Activated CD4-positive, alpha-beta T cell treated with anti-CD3 and anti-CD28 coated beads, Interleukin-2, amount 10 ng/mL, durations not matched to agents 24 days and 14 days (primary cell): ENCODE results near the gene ADAMTS9. TPM values are rescaled to one million over a fixed set of nuclear protein-coding genes. Genes with fewer than 3 reads are reported as not detected.

Source experiments
- DNase-seq: peaks from one replicate; pipeline ENCODE4 v3.0.0; 2022
- H3K27ac Mint-ChIP-seq: one replicate; pipeline ENCODE4 v1.8.0; 2022; ENCODE audit warnings: mild to moderate bottlenecking, mixed read lengths
- H3K27me3 Mint-ChIP-seq: one replicate; pipeline ENCODE4 v1.8.0; 2022; ENCODE audit warnings: mixed read lengths
- H3K36me3 Mint-ChIP-seq: one replicate; pipeline ENCODE4 v1.8.0; 2022; ENCODE audit warnings: low read depth, mild to moderate bottlenecking, mixed read lengths
- H3K4me1 Mint-ChIP-seq: one replicate; pipeline ENCODE4 v1.8.0; 2021; ENCODE audit warnings: mixed read lengths
- H3K4me3 Mint-ChIP-seq: one replicate; pipeline ENCODE4 v1.8.0; 2022; ENCODE audit warnings: mild to moderate bottlenecking, moderate library complexity, mixed read lengths
- H3K9me3 Mint-ChIP-seq: one replicate; pipeline ENCODE4 v1.8.0; 2021; ENCODE audit warnings: mixed read lengths
- intact Hi-C: fragments of 100-400 bp; cut with micrococcal nuclease; formaldehyde crosslinking; loops from one replicate; pipeline ENCODE4 v1.15.1; 2023
- total RNA-seq: library from RNA; stranded (reverse); gene quantifications from 2 replicates; pipeline ENCODE4 v1.2.3, GENCODE V29; 2022

Gene ADAMTS9
- total RNA-seq, 1 donor from 2014 or later: not detected

GRCh38 chr3:64708456-64708855 lies 20.7 kb upstream of the ADAMTS9 start:
- Mint-ChIP-seq H3K4me1 (no peaks in the 10 kb centered on the region), H3K36me3 (no peaks in the 10 kb centered on the region)

GRCh38 chr3:64705946-64706345 lies 18.1 kb upstream of the ADAMTS9 start:
- DNase-seq: no peak
- Mint-ChIP-seq H3K9me3 (peaks cover 5% of the 10 kb centered on the region), H3K36me3 (no peaks in the 10 kb centered on the region), H3K27me3 (no peaks in the 10 kb centered on the region), H3K4me3 (no peak overlapping the region), H3K27ac (no peak overlapping the region), H3K4me1 (no peaks in the 10 kb centered on the region)
- intact Hi-C loops: no loop called here

More at GRCh38 chr3:64708456-64708855, 20.7 kb upstream of the ADAMTS9 start:
- H3K9me3 Mint-ChIP-seq: peaks cover 8% of the 10 kb centered on the region
- H3K4me3 Mint-ChIP-seq: no peak overlapping the region
- no peak for DNase-seq
- no peaks in the 10 kb centered on the region for H3K27me3 Mint-ChIP-seq
- intact Hi-C loops: no loop called here
- no peak overlapping the region for H3K27ac Mint-ChIP-seq

DNA sequence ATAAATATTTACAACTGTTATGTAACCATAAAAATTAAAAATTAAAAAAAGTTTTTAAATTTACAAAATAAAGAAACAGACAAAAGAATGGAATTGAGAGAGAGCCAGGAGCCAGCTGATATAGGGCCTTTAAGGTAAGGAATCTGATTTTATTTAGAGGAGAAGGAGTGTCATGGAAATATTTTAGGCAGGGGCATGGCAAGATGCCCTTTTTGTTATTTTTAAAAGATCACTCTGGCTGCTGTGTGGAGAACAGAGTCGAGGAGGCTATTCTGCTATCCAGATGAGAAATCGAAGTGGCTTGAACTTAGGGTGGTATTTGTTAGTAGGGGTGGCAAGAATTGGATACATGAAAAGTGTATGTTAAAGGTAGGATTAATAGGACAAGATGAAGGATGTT lies 9.1 kb upstream of the ADAMTS9 start:
- Mint-ChIP-seq H3K27ac (no peak overlapping the region), H3K36me3 (no peaks in the 10 kb centered on the region), H3K4me3 (no peak overlapping the region), H3K9me3 (no peaks in the 10 kb centered on the region), H3K4me1 (no peaks in the 10 kb centered on the region), H3K27me3 (no peaks in the 10 kb centered on the region)
- intact Hi-C loops: no loop called here
- no peak for DNase-seq

DNA sequence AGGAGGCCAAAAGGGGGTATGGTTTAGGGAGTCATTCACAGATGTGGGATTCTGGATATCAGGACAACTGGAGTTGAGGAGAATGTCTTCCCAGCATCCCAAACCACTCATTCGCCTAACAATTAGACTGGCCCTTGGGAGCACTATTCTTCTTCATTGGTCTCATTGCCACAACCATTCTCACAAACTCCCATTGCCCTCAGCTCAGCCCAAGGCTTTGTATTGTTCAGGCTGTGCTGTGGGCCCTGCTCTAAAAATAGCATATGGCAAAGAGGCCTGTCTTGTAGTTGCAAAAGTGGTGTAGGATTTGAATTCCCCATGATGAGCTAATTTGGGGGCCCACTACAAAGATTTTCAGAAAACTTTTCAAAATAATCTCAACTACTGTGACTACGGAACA lies 6.3 kb upstream of the ADAMTS9 start:
- no peak for DNase-seq
- intact Hi-C loops: no loop called here
- H3K4me3 Mint-ChIP-seq: no peak overlapping the region
- H3K4me1 Mint-ChIP-seq: no peaks in the 10 kb centered on the region
- H3K27me3 Mint-ChIP-seq: peaks cover 6% of the 10 kb centered on the region
- no peak overlapping the region for H3K27ac Mint-ChIP-seq
- no peaks in the 10 kb centered on the region for H3K36me3 Mint-ChIP-seq
- H3K9me3 Mint-ChIP-seq: no peaks in the 10 kb centered on the region

GRCh38 chr3:64693031-64693430 lies 5.2 kb upstream of the ADAMTS9 start:
- no peak for DNase-seq
- H3K27ac Mint-ChIP-seq: no peak overlapping the region
- H3K4me3 Mint-ChIP-seq: no peak overlapping the region
- peaks cover 3% of the 10 kb centered on the region for H3K4me1 Mint-ChIP-seq
- no peaks in the 10 kb centered on the region for H3K36me3 Mint-ChIP-seq
- H3K9me3 Mint-ChIP-seq: no peaks in the 10 kb centered on the region
- peaks cover 15% of the 10 kb centered on the region for H3K27me3 Mint-ChIP-seq
- intact Hi-C loops: no loop called here

DNA sequence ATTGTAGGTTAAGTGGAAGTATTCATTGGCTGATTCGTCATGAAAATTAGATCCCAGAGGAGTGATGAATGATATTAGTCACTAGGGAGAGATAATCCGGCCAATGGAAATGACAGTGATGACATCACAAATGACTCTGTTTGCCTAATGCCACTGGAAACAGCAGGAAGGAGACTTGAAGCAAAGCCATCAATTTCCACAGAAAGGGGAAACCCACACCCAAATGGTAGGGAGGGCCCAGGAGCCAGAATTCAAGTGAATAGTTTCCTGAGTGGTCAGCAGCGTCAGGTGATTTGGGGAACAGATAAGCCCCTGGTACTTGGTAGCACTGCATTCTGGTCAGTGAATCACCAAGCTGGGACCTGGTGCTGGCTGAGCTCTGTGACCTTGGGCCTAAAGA lies 3.3 kb upstream of the ADAMTS9 start:
- H3K36me3 Mint-ChIP-seq: no peaks in the 10 kb centered on the region
- H3K4me3 Mint-ChIP-seq: no peak overlapping the region
- H3K27ac Mint-ChIP-seq: no peak overlapping the region
- no peaks in the 10 kb centered on the region for H3K9me3 Mint-ChIP-seq
- peaks cover 27% of the 10 kb centered on the region for H3K27me3 Mint-ChIP-seq
- intact Hi-C loops: no loop called here
- peaks cover 6% of the 10 kb centered on the region for H3K4me1 Mint-ChIP-seq
- no peak for DNase-seq

- intact Hi-C loops: no loop called here
- H3K4me1 Mint-ChIP-seq: peaks cover 6% of the 10 kb centered on the region
- H3K4me3 Mint-ChIP-seq: no peak overlapping the region
- H3K27ac Mint-ChIP-seq: no peak overlapping the region
- H3K36me3 Mint-ChIP-seq: no peaks in the 10 kb centered on the region
- H3K27me3 Mint-ChIP-seq: peaks cover 45% of the 10 kb centered on the region
- DNase-seq: no peak
- no peaks in the 10 kb centered on the region for H3K9me3 Mint-ChIP-seq
These were observed 567 bp downstream of the ADAMTS9 start for GRCh38 chr3:64687086-64687780.

DNA sequence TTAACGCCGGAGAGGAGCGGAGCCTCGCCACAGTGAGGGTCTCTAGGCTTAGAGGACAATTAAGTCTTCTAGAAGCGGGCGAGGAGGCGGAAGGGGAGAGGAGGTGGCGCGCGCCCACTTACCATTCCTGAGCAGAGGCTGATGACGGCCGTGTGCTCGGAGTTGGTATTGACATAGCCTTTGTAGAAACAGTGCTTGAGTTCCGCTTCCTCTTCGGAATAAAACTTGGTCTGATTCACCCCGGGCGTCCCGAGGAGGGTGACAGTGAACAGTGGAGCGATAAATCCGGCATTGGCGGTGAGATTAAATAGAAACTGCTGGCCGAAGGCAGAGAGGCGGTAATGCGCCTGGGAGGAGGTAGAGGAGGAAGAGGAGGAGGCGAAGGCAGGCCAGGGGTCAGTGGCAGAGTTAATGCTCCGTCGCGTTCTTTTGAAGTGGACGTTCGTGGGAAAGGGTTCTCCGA lies 1.3 kb downstream of the ADAMTS9 start:
- no peak for DNase-seq
- no peaks in the 10 kb centered on the region for H3K36me3 Mint-ChIP-seq
- H3K4me1 Mint-ChIP-seq: peaks cover 6% of the 10 kb centered on the region
- H3K4me3 Mint-ChIP-seq: no peak overlapping the region
- intact Hi-C loops: no loop called here
- peaks cover 45% of the 10 kb centered on the region for H3K27me3 Mint-ChIP-seq
- no peak overlapping the region for H3K27ac Mint-ChIP-seq
- no peaks in the 10 kb centered on the region for H3K9me3 Mint-ChIP-seq

DNA sequence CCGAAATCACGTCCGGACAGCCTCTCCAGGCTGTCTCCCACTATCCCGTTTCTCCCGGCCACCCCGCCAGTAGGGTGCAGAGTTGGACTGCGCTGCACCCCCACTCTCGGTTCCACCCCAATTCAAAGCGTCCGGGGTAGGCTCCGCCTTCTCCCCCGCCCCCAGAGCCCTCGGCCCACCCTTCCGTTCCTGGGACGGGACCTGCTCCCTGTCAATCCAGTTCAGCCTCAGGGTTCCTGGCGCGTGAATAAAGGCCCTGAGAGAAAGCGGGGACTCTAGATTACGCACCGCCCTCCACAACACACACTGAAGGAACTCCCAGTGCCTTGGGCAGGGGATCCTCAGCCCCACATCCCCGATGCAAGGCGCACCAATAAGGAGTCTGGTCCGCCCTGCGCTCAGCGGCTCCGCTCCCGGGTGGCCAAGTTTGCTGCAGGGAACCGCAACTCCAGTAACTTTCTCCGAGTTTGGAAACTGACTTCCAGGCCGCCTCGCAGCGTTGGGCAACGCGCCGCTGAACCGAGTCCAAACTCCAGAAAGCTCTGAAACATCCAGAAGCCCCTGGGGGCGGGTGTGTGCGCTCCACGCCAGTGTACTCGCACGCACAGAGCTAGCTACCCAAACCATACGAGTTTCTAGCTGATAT lies 1.9 kb downstream of the ADAMTS9 start:
- DNase-seq: no peak
- Mint-ChIP-seq H3K27ac (no peak overlapping the region), H3K4me1 (peaks cover 6% of the 10 kb centered on the region), H3K27me3 (peaks cover 45% of the 10 kb centered on the region), H3K4me3 (no peak overlapping the region), H3K36me3 (no peaks in the 10 kb centered on the region), H3K9me3 (no peaks in the 10 kb centered on the region)
- intact Hi-C loops: no loop called here

GRCh38 chr3:64685331-64685799 lies 2.4 kb downstream of the ADAMTS9 start:
- Mint-ChIP-seq H3K27me3 (peaks cover 43% of the 10 kb centered on the region), H3K4me3 (no peak overlapping the region), H3K4me1 (peaks cover 6% of the 10 kb centered on the region), H3K36me3 (no peaks in the 10 kb centered on the region), H3K27ac (no peak overlapping the region), H3K9me3 (no peaks in the 10 kb centered on the region)
- intact Hi-C loops: no loop called here
- DNase-seq: no peak

GRCh38 chr3:64684715-64685261 lies 3.0 kb downstream of the ADAMTS9 start:
- Mint-ChIP-seq H3K27me3 (peaks cover 39% of the 10 kb centered on the region), H3K9me3 (no peaks in the 10 kb centered on the region), H3K4me3 (no peak overlapping the region), H3K36me3 (no peaks in the 10 kb centered on the region), H3K27ac (no peak overlapping the region), H3K4me1 (peaks cover 6% of the 10 kb centered on the region)
- intact Hi-C loops: no loop called here
- no peak for DNase-seq

DNA sequence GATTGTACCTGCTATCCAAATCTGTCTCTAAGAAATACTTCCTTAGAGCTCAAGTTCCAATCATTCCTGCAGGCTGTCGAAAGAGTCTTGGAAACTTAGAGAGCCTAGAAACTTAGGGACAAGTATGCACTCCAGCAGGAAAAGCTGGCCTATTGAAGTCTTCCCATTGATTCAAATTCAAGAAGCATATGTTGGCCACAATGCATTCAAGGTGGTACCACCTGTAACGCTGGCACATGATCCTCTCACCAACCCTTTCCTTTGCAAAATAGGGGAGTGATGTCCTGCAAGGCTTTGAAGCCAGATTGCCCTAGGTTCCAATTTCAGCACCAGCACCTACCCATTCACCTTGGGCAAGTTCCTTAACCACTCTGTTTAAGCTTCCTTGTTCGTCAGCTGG lies 6.0 kb downstream of the ADAMTS9 start:
- Mint-ChIP-seq H3K27ac (no peak overlapping the region), H3K27me3 (peaks cover 26% of the 10 kb centered on the region), H3K9me3 (no peaks in the 10 kb centered on the region), H3K36me3 (no peaks in the 10 kb centered on the region), H3K4me1 (peaks cover 3% of the 10 kb centered on the region), H3K4me3 (no peak overlapping the region)
- intact Hi-C loops: no loop called here
- no peak for DNase-seq

- Mint-ChIP-seq H3K27ac (no peak overlapping the region), H3K9me3 (no peaks in the 10 kb centered on the region), H3K4me3 (no peak overlapping the region), H3K36me3 (no peaks in the 10 kb centered on the region), H3K27me3 (peaks cover 18% of the 10 kb centered on the region), H3K4me1 (no peaks in the 10 kb centered on the region)
- DNase-seq: no peak
- intact Hi-C loops: no loop called here
These were observed 6.8 kb downstream of the ADAMTS9 start for GRCh38 chr3:64681015-64681414.

GRCh38 chr3:64680334-64680733 lies 7.5 kb downstream of the ADAMTS9 start:
- Mint-ChIP-seq H3K4me3 (no peak overlapping the region), H3K27me3 (peaks cover 12% of the 10 kb centered on the region), H3K4me1 (no peaks in the 10 kb centered on the region), H3K36me3 (no peaks in the 10 kb centered on the region), H3K27ac (no peak overlapping the region), H3K9me3 (no peaks in the 10 kb centered on the region)
- DNase-seq: no peak
- intact Hi-C loops: no loop called here
